SKM-1 (cell line): Measurements from ENCODE around the gene NFATC1.

Source experiments
- DNase-seq: peaks from one replicate; lab custom pipeline; 2025; ENCODE audit not compliant: unreplicated experiment; lab: John Stamatoyannopoulos, UW

The NFATC1 gene

DNA sequence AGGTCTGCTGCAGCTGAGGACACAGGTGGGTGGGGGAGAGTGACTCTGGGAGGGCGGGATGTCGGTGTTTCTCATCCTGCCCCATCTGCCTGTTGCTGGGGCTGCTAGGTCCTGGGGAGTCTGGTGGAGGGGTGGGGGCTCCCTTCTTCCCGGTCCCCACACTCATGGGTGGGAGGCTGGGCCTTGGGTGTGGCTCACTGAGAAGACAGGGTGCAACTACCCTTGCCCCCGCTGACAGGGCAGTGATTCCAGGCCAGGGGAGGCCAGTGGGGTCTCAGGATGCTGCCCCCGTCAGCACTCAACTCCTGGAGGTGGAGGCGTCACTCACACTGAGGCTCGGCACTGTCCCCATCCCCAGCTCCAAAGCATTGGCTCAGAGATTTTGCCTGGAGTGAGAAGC lies 7.7 kb upstream of the NFATC1 start:
- DNase-seq, result no peak

DNA sequence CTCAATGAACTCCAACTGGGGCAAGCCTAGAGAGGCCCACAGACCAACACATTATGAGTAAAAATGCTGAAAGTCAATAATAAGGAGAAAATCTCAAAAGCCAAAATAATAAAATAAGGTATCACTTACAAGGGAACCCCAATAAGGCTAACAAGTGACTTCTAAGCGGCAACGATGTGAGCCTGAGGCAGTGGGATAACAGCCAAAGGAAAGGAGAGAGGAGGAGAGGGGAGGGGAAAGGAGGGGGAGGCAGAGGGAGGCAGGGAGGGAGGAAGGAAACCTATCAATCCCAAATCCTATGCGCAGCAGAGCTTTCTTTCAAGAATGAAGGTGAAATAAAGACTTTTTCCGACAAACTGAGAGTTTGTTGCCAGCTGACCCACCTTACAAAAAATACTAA lies 6.0 kb upstream of the NFATC1 start:
- no peak for DNase-seq

DNA sequence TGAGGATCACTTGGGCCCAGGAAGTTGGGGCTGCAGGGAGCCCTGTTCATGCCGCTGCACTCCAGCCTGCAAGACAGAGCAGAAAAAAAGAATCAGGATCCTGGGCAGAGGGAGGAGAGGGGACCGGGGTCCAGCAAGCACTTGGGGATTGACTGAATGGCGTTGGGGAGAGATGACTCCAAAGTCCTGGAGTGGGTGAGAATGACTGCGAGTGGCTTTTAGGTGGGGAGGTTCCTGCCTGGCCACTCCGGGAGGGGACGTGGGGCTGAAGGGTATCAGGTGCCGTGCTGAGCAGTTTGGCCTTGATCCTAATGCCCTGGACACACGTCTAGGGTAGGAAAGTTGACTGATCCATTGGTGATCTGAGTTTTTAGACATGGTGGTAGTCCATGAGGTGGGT lies 3.5 kb upstream of the NFATC1 start:
- no peak for DNase-seq

DNA sequence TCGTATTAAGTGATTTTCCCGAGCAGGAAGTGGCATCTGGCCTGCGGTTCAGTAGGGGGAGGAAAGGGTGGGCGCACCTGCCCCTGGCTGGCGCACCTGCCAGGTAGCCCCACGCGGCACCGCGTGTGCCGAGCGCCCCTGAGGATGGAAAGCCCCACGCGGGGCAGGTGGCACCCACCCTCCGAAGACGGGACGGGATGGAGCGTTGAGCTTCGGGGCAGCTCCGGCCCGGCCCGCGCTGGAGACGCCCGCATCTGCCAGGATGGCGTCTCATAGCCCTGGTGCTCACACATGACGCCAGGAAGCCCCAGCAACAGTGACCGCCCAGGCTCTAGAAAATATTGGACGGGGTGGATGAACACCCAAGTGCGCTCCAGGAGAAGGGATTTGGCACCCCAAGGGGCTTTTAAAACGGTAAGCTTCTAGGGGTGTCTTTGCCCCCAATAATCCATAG lies 2.5 kb upstream of the NFATC1 start:
- DNase-seq, result no peak

DNA sequence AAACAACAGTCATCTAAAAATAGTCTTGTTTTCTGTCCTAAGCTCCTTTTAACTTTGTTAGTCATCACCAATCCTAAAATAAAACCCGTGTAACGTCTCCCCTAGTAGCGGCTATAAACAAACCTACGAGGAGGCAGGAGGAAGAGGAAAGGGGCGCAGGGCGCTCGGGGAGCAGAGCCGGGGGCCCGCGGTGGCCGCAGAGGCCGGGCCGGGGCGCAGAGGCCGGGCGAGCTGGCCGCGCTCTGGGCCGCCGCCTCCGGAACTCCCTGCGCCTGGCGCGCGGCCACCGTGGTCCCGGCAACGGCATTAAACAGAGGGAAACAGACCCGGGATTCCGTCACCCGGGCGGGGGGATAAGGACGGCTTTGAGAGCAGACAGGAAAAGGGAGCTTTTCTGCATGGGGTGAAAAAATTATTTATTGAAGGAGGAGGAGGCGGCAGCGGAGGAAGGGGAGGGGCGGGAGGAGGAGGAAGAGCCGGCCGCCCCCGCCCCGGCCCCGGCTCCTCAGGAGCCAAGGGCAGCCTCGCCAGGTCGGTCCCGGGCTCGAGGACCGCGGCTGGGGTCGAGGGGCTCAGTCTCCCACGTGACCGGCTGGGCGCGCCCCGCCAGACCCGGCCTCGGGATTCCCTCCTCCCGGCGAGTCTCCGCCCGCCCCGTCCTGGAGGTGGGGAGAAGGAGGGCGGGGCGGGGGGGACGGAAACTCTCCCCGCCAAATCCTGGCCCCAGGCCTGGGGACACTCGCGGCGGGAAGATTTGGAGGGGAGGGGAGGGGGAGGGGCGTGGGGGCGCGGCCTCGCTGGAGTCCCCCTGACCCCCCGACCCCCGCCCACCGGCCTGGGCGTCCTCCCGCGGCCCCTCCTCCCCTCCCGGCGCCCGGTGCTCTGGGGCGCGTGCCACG lies 1.8 kb upstream of the NFATC1 start:
- DNase-seq, result no peak

- no peak for DNase-seq
These were observed 1.0 kb upstream of the NFATC1 start for GRCh38 chr18:79394534-79395307.

DNA sequence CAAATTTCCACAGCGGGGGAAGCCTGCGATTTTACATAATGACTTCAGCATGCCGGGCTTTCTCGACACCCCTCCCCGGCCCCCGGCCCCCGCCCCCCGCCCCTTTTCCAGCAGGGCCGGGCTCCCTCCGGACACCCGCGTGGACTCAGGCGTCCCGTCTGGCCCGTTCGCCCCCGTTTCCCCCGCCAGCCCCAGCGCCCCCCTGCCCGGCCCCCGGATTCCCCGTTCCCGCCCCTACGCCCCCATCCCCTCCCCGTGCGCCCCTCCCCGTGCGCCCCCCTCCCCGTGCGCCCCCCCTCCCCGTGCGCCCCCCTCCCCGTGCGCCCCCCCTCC lies 456 bp upstream of the NFATC1 start:
- DNase-seq, result no peak

DNA sequence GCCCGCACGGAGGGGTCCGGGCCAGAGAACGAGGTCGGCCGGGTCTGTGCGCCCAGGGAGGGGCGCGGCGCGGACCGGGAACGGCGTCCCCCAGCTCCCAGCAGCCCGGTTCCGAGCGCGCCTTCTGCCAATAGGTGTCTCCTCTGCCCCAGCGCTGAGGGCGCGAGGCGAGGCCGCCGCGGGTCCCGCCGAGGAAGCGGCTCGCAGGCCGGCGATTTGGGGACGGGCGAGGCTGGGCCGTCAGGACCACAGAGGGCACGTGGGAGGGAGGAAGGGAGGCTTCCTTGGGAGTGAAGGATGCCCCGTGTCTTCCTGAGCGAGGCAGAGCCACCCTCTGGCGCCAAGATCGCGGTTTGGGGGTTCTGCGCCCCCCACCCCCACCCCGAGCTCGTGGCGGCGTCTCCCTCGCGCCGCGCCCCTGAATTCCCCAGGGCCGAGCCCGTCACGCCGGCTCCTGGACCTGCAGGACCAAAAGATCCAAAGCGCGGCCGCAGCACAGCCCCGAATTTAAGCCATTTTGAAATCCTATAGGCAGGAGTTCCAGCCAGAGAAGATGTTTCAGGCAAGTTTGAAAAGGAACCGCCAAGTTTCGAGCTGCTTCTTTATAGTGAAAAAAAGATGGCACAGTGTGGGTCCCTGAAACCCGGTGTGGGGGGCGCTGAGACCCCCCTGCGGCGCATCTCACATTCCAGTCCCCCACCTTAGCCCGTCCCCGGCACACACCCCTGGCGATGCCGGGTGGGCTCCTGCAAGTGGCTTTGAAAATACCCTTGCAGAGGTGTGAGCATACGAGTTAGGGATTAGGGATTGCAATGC lies 909 bp downstream of the NFATC1 start:
- DNase-seq, result no peak

DNA sequence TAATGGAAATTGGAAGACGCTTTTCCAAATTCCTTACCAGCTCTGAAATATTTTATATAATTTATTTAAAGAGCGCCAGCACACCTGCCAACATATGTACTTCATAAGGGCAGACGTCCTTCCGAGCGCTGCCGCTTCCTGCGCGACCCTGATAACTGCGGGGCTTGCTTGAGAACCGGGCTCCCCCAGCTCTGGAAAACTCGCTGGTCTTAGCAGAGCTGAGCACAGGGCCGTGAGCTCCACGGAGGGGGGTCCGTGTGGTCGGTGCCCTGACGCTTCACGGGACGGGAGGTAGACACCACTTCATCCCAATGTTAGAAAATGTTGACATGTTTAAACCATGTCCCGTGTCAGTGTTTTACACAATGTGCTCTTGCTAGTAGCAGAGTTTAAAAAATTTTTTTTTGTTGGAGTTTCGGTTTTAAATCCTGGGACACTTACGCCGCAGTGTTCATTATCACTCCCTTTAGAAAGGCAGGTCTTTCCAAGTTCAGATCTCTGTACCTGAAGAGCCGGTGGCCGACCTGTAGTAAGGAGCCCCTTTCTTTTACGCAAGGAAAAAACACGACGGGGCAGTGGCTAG lies 1.6 kb downstream of the NFATC1 start:
- no peak for DNase-seq

DNA sequence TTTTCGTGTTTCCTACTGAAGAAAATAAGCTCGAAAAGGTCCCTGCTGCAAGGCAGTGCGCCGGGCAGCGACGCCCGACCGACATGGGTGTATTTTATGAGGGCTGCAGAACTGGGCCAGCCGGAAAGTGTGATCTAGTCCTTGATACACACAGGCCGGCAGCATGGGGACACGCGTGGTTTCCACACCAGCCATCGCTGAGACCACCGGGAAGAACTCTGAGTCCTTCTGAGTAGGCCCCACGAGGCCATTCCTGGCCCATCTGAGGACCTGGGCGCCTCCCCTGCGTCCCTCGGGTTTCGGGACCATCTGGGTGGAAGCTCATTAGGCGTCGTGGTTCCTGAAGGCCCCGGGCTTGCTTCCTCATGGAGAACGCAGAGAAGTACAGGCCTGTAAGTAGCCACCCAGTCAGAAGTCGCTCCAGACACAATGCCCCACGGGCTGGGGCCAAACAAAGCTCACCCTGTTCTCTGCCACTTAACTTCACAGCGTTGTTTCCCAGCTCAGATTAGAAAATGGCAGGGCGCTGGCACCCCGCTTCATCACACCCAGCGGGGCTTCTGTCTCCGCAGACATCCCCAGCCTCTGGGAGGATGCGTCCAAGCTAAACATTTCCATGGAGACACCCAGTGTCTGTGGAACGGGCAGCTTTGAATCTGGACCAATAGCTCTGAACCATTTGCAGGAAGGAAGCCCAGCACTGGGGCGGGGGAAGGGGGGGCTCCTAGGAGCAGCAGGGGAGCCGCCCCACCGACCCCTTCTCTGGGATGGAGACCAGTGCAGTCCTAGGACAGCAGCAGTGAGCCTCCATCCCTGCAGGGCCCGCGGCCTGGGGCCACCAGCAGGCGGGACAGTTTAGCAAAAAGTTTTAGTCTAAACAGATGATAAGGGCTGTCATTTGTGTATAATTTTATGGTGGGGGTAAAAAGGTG lies 2.4 kb downstream of the NFATC1 start:
- DNase-seq, result no peak

- DNase-seq, result no peak
These were observed 3.7 kb downstream of the NFATC1 start for GRCh38 chr18:79399275-79400081.

DNA sequence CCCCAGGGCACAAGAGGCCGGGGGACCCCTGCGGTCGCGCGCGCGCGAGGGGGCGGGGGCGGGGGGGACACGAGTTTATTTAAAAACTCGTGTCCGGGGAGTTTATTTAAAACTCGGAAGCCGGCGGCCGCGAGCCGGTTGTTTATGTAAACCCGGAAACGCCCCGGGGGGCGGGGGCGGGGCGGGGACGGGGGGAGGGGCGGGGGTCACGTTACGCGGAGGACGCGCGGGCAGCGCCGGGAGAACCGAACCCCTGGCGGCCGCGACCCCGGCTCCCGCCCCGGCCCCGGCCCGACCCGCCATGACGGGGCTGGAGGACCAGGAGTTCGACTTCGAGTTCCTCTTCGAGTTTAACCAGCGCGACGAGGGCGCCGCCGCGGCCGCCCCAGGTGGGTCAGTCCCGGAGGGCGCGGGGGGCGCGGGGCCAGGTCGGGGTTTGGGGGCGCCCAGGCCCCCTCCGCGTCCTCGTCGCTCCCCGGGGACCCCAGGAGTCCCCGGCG lies 4.4 kb downstream of the NFATC1 start:
- no peak for DNase-seq

DNA sequence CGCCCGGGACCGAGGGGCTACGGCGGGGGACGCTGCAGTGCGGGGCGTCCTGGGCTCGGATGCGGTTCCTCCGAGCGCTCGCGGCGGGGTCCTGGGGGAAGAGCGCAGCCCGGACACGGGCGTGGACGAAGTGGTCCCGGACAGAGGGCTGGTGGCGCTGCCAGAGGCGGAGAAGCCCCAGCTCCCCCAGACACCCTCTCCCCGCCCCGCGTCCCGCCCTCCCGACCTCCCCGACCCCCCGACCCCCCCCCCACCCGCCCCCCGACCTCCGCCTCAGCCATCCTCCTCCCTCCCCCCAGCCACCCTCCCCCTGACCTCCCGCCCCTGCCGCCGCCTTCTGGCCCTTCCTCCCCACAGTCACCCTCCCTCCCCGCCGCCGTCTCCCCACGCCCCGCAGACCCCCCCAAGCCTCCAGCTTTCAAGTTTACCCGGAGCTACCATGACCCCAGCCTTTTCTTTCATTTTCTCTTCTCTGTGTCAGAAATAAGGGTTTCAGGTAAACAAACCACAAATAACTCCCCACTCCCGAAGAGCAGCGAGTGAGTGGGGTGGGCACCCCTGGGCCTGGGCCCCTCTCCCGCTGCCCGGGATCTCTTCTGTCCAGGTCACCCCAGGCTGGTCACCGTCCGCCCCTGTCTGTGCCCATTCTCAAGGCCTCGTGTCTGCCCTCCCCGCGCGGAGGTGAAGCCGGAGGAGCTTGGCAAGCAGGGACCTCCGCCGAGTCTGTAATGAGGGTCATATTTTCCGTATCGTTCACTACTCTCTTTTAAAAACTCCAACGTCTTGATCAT lies 5.1 kb downstream of the NFATC1 start:
- no peak for DNase-seq

GRCh38 chr18:79401494-79402208 lies 5.9 kb downstream of the NFATC1 start:
- DNase-seq, result no peak

DNA sequence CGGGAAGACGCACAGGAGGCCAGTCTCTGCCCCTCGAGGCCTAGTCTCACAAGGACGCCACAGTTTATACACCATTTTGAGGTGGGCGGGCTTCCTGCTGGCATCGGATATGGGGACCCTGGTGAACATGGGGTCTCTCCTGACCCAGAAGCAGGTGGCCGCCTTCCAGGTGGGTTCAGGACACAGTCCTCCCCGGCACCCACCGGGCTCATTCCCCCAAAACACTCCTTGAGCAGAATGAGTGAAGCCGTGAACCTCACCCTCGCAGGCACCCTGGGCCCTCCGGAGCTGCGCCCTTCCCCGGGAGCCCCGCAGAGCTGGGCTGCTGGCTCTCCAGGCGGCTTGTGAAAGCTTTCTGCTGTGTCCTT lies 6.5 kb downstream of the NFATC1 start:
- no peak for DNase-seq

- DNase-seq, result no peak
These were observed 7.4 kb downstream of the NFATC1 start for GRCh38 chr18:79402977-79403722.
